K562 (cell line): ENCODE measurements around the gene CYB5R2. TPM values are rescaled to one million over a fixed set of nuclear protein-coding genes. Genes with fewer than 3 reads are reported as not detected.
A peak's percentile ranks its signal among the peaks of the same experiment; 100 is the strongest.
"Not testable (repeated sequence)": the region's sequence is repeated elsewhere in the genome, so short reads cannot be mapped to it uniquely, and the experiment has no call there.

Source experiments
- ATAC-seq: fragments of 200-7000 bp; cut with Tn5 transposase; 3 replicates; pipeline ENCODE4 v1.9.1; 2020; ENCODE audit warnings: moderate library complexity
- BruUV-seq: library from RNA; stranded (reverse); fragments of 400-500 nt; replicated peaks from 2 replicates; lab custom pipeline; 2021; lab: Mats Ljungman, UMichigan
- CTCF ChIA-PET: fragments of 300-600 bp; formaldehyde crosslinking; extraction: SDS; loops from one replicate; lab custom pipeline; 2021; ENCODE audit warnings: low intra/inter-chr PET ratio; lab: Yijun Ruan, JAX
- POLR2A ChIA-PET: fragments of 300-600, 350-650 bp; sonication (Branson Sonifier 250); formaldehyde crosslinking; extraction: SDS; loops from one replicate; lab custom pipeline; 2021; ENCODE audit warnings: antibody characterized with exemption, inconsistent platforms; lab: Yijun Ruan, JAX
- DNase-seq, 4 experiments: peaks; one replicate each; pipeline versions ENCODE4 v3.0.0 to v3.0.0-alpha.2; 2011 to 2018; ENCODE audit warnings: low spot score in 3 of 4, mixed read lengths in 3 of 4; ENCODE audit errors: extremely low read depth in 1 of 4
- FAIRE-seq: peaks from 2 replicates; lab custom pipeline; 2011; peaks lifted over from hg19 to GRCh38; lab: Jason Lieb, UNC
- H2AFZ ChIP-seq: 2 replicates; pipeline ENCODE4 v1.6.0; 2011; ENCODE audit warnings: low read depth, low read length, control low read depth, inconsistent platforms
- H3K27ac ChIP-seq: fragments of 200-600 bp; 3 replicates; pipeline ENCODE4 v1.8.0; 2011; ENCODE audit warnings: low read depth, mild to moderate bottlenecking, control low read depth, inconsistent platforms, low read length, moderate library complexity, mixed read lengths; ENCODE audit errors: extremely low read depth
- H3K27me3 ChIP-seq, 2 experiments: fragments of 300-600 bp in 1 of 2; 2 replicates in 1 of 2; 3 replicates in 1 of 2; pipeline versions ENCODE4 v1.6.0 to v1.8.0; 2011; ENCODE audit warnings: inconsistent platforms in 2 of 2, low read length in 2 of 2, mild to moderate bottlenecking in 1 of 2, mixed read lengths in 1 of 2, moderate library complexity in 1 of 2; ENCODE audit not compliant: control insufficient read depth in 2 of 2, insufficient read depth in 2 of 2
- H3K36me3 ChIP-seq: fragments of 300-600 bp; 3 replicates; pipeline ENCODE4 v1.8.0; 2011; ENCODE audit warnings: mild to moderate bottlenecking, low read length, inconsistent platforms; ENCODE audit not compliant: control insufficient read depth, insufficient read depth
- H3K4me1 ChIP-seq, 2 experiments: fragments of 200-600 bp in 1 of 2; replicated peaks in 1 of 2; 2 replicates in 1 of 2; 3 replicates in 1 of 2; pipeline versions ENCODE4 v1.5.1 to v1.8.0; 2011; ENCODE audit warnings: inconsistent platforms in 2 of 2, low read length in 2 of 2, mild to moderate bottlenecking in 1 of 2, mixed read lengths in 1 of 2, moderate library complexity in 1 of 2; ENCODE audit not compliant: control insufficient read depth in 2 of 2, insufficient read depth in 2 of 2
- H3K4me2 ChIP-seq: 2 replicates; pipeline ENCODE4 v1.6.1; 2011; ENCODE audit warnings: low read length, control low read depth, inconsistent platforms, mixed read lengths; ENCODE audit not compliant: insufficient read depth
- H3K4me3 ChIP-seq: fragments of 200-600 bp; sonication (generic), shearing (Covaris generic); 2 replicates; pipeline ENCODE4 v1.5.1; 2016; ENCODE audit warnings: control low read depth, inconsistent platforms
- H3K79me2 ChIP-seq: fragments of 200-600 bp; 3 replicates; pipeline ENCODE4 v1.8.0; 2011; ENCODE audit warnings: low read length, inconsistent platforms; ENCODE audit not compliant: control insufficient read depth, insufficient read depth
- H3K9ac ChIP-seq, 2 experiments: 2 replicates each; pipeline versions ENCODE4 v1.6.0 to v1.6.1; 2011; ENCODE audit warnings: low read depth in 2 of 2, low read length in 2 of 2, control low read depth in 1 of 2, inconsistent platforms in 1 of 2, mild to moderate bottlenecking in 1 of 2, mixed read lengths in 1 of 2; ENCODE audit not compliant: insufficient read depth in 1 of 2
- H3K9me1 ChIP-seq: one replicate; pipeline ENCODE4 v1.6.0; 2011; ENCODE audit warnings: inconsistent platforms, mild to moderate bottlenecking, low read length, moderate library complexity; ENCODE audit not compliant: control insufficient read depth, insufficient read depth
- H3K9me3 ChIP-seq: replicated peaks from 2 replicates; pipeline ENCODE4 v1.5.1; 2011; ENCODE audit warnings: low read depth, low read length, inconsistent platforms; ENCODE audit not compliant: control insufficient read depth, insufficient read depth
- H4K20me1 ChIP-seq: replicated peaks from 2 replicates; pipeline ENCODE4 v1.6.1; 2011; ENCODE audit warnings: low read length, inconsistent platforms, mixed read lengths; ENCODE audit not compliant: control insufficient read depth, insufficient read depth
- DEAF1 ChIP-seq: fragments of 450-650 bp; formaldehyde crosslinking; IDR thresholded peaks from 2 replicates; pipeline ENCODE4 v1.4.0; 2020; ENCODE audit warnings: mild to moderate bottlenecking, moderate library complexity
- HLTF ChIP-seq: fragments of 450-650 bp; IDR thresholded peaks from 2 replicates; pipeline ENCODE4 v1.6.1; 2016
- MYC ChIP-seq, 2 experiments: fragments of 250-450 bp in 1 of 2; sonication (Bioruptor Pico) in 1 of 2; IDR thresholded peaks; 2 replicates each; pipeline versions ENCODE4 v1.5.1 to v1.6.1; 2012 to 2021; ENCODE audit warnings: low read depth in 2 of 2, borderline replicate concordance in 1 of 2, improper control_type of control experiment in 1 of 2, low read length in 1 of 2, mild to moderate bottlenecking in 1 of 2, moderate library complexity in 1 of 2
- SRF ChIP-seq, 2 experiments: fragments of 250-450, 450-650 bp in 1 of 2; sonication (Bioruptor Pico) in 1 of 2; sonication (generic) in 1 of 2; formaldehyde crosslinking; IDR thresholded peaks; 2 replicates each; pipeline versions ENCODE4 v1.5.0 to v1.5.1; 2020 to 2022; ENCODE audit warnings: mild to moderate bottlenecking in 1 of 2, missing genetic modification reagents in 1 of 2
- WGBS: fragments of 100-300 bp; shearing (Covaris generic); methylation state at CpG from one replicate; pipeline ENCODE4 v1.1.6; 2016; ENCODE audit warnings: low coverage, mixed read lengths; ENCODE audit not compliant: insufficient coverage; ENCODE audit errors: missing lambda C conversion rate; 5-methylcytosine and 5-hydroxymethylcytosine counted together
- in situ Hi-C: fragments of 300-500 bp; cut with MboI; formaldehyde crosslinking; loops from 4 replicates; pipeline ENCODE4 v1.15.0; 2018; ENCODE audit warnings: inconsistent platforms, mixed read lengths
- intact Hi-C: fragments of 100-400 bp; cut with micrococcal nuclease; formaldehyde crosslinking; loops from 2 replicates; pipeline ENCODE4 v1.14.2; 2022
- polyA plus RNA-seq, 8 experiments: library from polyadenylated mRNA; depleted of rRNA in 4 of 8; stranded (reverse) in 5 of 8; unstranded in 3 of 8; fragments of >200 nt; fragmentation: Nextera tagmentation in 2 of 8; fragmentation: Illumina TruSeq in 1 of 8; extraction: Ambion mirVana in 2 of 8; extraction: Trizol in 1 of 8; gene quantifications; 2 replicates each; pipeline versions ENCODE4 v1.2.1 to v1.2.3, GENCODE V29; 2011 to 2014; ENCODE audit warnings: inconsistent platforms in 1 of 8, missing spikeins in 1 of 8
- total RNA-seq, 7 experiments: library from RNA; depleted of rRNA in 6 of 7; stranded (reverse); fragments of >200 nt in 6 of 7; fragmentation: Illumina TruSeq in 2 of 7; extraction: Trizol in 2 of 7; gene quantifications; 2 replicates each; pipeline versions ENCODE4 v1.2.1 to v1.2.3, GENCODE V29; 2011 to 2021; ENCODE audit warnings: low replicate concordance in 1 of 7
- TF ChIP-seq, protein P1 (sequence below): sonication (generic); formaldehyde crosslinking; IDR thresholded peaks from 2 replicates; pipeline ENCODE4 v1.8.0; 2022; ENCODE audit warnings: missing genetic modification reagents, mild to moderate bottlenecking, borderline replicate concordance
- TF ChIP-seq, protein P2 (sequence below), 2 experiments: fragments of 450-650 bp; conservative IDR thresholded peaks; 2 replicates each; pipeline ENCODE4 v1.6.1; 2017; ENCODE audit warnings: mild to moderate bottlenecking in 2 of 2, moderate library complexity in 2 of 2

The CYB5R2 gene
- total and polyA plus RNA-seq, 9 of the 15 experiments (the other 6 are each of a cell fraction or from before 2014, with no cell fraction given) = 8.2 to 28.7 (median 13.6) TPM

DNA sequence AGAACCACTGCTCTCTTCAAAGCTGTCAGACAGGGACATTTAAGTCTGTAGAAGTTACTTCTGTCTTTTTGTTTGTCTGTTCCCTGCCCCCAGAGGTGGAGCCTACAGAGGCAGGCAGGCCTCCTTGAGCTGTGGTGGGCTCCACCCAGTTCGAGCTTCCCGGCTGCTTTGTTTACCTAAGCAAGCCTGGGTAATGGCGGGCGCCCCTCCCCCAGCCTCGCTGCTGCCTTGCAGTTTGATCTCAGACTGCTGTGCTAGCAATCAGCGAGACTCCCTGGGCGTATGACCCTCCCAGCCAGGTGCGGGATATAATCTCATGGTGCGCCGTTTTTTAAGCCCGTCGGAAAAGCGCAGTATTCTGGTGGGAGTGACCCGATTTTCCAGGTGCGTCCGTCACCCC lies 9.8 kb downstream of the CYB5R2 start:
- BruUV-seq, CTCF ChIA-PET, ATAC-seq, intact Hi-C loops, H3K4me1 ChIP-seq, H3K4me3 ChIP-seq, H3K27ac ChIP-seq, H3K79me2 ChIP-seq, H3K36me3 ChIP-seq, H4K20me1 ChIP-seq, H3K9ac ChIP-seq, H2AFZ ChIP-seq, DNase-seq, H3K27me3 ChIP-seq, FAIRE-seq, H3K9me1 ChIP-seq, H3K4me2 ChIP-seq, H3K9me3 ChIP-seq: not testable (repeated sequence)
- POLR2A ChIA-PET = interaction anchor here (0.7 kb wide), 1 partner anchor 668 kb away, joined by 3 read pairs; no protein-coding TSS in a partner anchor
- in situ Hi-C loops = loop anchor here (25.0 kb wide), 1 partner anchor 576 kb away; the partner anchor contains the start of gene RBMXL2
- WGBS = 0% methylated on average over 4 of the region's 16 CpGs

DNA sequence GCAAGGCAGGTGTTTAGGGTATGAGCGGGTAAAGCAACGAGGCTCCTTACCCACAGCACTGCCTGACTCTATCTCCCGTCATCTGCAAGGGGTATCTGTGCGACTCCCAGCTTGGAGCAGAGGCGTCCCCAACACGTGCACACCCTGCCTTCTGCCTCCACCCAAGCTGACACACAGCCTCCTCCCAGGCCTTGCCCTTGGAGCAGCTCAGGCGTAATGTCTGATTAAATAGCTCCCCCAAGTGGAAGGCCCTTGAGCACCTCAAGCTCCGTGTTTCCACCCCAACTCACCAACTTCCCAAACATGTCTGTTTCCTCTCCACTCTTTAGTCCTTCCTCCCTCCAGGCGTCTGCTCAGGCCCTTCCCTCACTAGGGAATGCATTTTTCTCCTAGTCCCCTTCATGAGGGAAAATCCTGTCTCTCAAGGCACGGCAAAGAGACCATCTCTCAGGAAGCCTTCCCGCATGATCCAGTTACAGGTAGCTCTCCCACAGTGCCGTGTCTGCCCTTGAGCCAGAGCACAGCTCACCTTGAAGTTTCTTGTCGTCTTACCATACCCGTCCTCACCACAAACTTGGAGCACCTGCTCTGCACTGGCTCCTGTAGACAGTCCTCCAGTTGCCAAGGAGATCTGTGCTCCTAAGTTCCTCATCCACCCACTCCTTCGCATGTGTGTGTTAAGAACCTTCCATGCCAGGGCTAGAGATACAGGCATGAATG lies 15.8 kb downstream of the CYB5R2 start:
- no TSS peak for BruUV-seq
- Histone ChIP-seq H3K4me3 (no peak overlapping the region), H3K9me3 (no peaks in the 10 kb centered on the region), H3K4me2 (no peak overlapping the region), H3K27me3 (peaks cover 0 to 24% of the 10 kb centered on the region in 2 experiments; a peak in 2 of 5 replicates), H3K36me3 (no peaks in the 10 kb centered on the region), H3K79me2 (no peaks in the 10 kb centered on the region), H2AFZ (no peak overlapping the region), H4K20me1 (no peaks in the 10 kb centered on the region; the same call in 1 of the 2 replicates), H3K4me1 (no peaks in the 10 kb centered on the region), H3K9ac (no peak overlapping the region), H3K27ac (no peak overlapping the region), H3K9me1 (no peaks in the 10 kb centered on the region)
- FAIRE-seq = peak; percentile 91
- 12% methylated on average over 12 of the region's 15 CpGs for WGBS
- DNase-seq = peak; percentile 35 to 76 (median 48)
- in situ Hi-C loops = loop anchor here (25.0 kb wide), 1 partner anchor 570 kb away; the partner anchor contains the start of gene RBMXL2
- ATAC-seq = peak; percentile 99
- ChIA-PET POLR2A (interaction anchor here (0.6 to 1.2 kb wide), 3 partner anchors 52 to 145 kb away, joined by 3 to 4 read pairs (median 3); no protein-coding TSS in a partner anchor), CTCF (interaction anchor here (0.9 to 1.8 kb wide), 4 partner anchors 84 to 559 kb away, joined by 3 to 17 read pairs (median 6); no protein-coding TSS in a partner anchor)
- intact Hi-C loops = loop anchor here (1.0 to 2.0 kb wide), 4 partner anchors 86 to 559 kb away; partner anchors contain the start of gene PPFIBP2
- TF ChIP-seq HLTF (no peak), SRF (CRISPR knock-in tag; IDR thresholded peaks at IDR 0.05) (peak in 1 of 2 experiments; percentile 30; a peak in 1 of 4 replicates), DEAF1 (CRISPR knock-in tag) (peak; percentile 89), MYC (IDR thresholded peaks at IDR 0.05; ENCODE audit: low read depth, low read length) (peak; percentile 32; the same call in 1 of the 2 replicates), MYC (CRISPR knock-in tag; IDR thresholded peaks at IDR 0.05; ENCODE audit: borderline replicate concordance, low read depth) (no peak)
- TF ChIP-seq, protein P1, sequence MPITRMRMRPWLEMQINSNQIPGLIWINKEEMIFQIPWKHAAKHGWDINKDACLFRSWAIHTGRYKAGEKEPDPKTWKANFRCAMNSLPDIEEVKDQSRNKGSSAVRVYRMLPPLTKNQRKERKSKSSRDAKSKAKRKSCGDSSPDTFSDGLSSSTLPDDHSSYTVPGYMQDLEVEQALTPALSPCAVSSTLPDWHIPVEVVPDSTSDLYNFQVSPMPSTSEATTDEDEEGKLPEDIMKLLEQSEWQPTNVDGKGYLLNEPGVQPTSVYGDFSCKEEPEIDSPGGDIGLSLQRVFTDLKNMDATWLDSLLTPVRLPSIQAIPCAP = no peak
- TF ChIP-seq, protein P2, sequence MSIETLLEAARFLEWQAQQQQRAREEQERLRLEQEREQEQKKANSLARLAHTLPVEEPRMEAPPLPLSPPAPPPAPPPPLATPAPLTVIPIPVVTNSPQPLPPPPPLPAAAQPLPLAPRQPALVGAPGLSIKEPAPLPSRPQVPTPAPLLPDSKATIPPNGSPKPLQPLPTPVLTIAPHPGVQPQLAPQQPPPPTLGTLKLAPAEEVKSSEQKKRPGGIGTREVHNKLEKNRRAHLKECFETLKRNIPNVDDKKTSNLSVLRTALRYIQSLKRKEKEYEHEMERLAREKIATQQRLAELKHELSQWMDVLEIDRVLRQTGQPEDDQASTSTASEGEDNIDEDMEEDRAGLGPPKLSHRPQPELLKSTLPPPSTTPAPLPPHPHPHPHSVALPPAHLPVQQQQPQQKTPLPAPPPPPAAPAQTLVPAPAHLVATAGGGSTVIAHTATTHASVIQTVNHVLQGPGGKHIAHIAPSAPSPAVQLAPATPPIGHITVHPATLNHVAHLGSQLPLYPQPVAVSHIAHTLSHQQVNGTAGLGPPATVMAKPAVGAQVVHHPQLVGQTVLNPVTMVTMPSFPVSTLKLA (conservative IDR thresholded peaks at IDR 0.05) = peak in 1 of 2 experiments; percentile 50; a peak in 1 of 4 replicates
